ENCODE results near the gene RNF43. TPM values are rescaled to one million over a fixed set of nuclear protein-coding genes. Genes with fewer than 3 reads are reported as not detected.

Gene RNF43
- total RNA-seq, 1 experiment from 2014 or later: 42.2 TPM

DNA sequence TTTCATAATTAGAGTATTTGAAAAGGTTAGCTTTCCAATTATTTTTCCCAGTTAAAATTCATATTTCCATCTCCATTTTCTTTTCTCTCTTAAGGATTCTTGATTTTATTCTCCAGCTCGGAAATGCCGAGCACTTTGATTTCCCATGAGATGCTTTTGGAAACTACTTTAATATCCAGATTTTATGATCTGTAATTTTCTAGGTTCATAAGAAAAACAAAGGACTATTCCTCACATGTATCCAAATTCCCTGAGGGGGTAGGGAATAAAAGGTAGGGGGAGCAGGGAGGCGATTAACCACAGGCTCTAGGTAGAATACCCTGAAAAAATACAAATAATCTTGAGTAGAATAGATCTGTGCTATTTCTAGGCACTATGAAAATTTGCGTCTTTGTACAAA lies 938 bp downstream of the RNF43 start:
- H3K27ac ChIP-seq (ENCODE audit: low read depth, low read length): peak overlapping the region; percentile 78
- CTCF ChIA-PET: interaction anchor here (1.0 to 2.0 kb wide), 5 partner anchors 11 to 28 kb away, joined by 4 to 29 read pairs (median 12); no protein-coding TSS in a partner anchor
- POLR2A ChIA-PET: interaction anchor here (0.8 to 4.6 kb wide), 16 partner anchors 9 to 72 kb away, joined by 3 to 54 read pairs (median 10); partner anchors contain the start of gene SUPT4H1
- H3K9me3 ChIP-seq (ENCODE audit: control insufficient read depth in 1 of 2, insufficient read depth in 1 of 2, low read depth in 1 of 2, low read length in 2 of 2): no peaks in the 10 kb centered on the region
- H3K9me2 ChIP-seq (ENCODE audit: insufficient read depth): no peaks in the 10 kb centered on the region
- BruUV-seq (replicated peaks): no TSS peak
- no peak for ATAC-seq
- H2AFZ ChIP-seq (ENCODE audit: low read depth, low read length, poor library complexity, severe bottlenecking): no peak overlapping the region
- TF ChIP-seq POLR2A (IDR thresholded peaks at IDR 0.05; ENCODE audit: borderline replicate concordance, extremely low read depth, insufficient read depth, insufficient read length) (no peak), CBX3 (IDR thresholded peaks at IDR 0.05; ENCODE audit: low read depth) (no peak)
- peaks cover 67 to 77% of the 10 kb centered on the region in 2 experiments for H3K4me1 ChIP-seq (ENCODE audit: control insufficient read depth in 1 of 2, insufficient read depth in 2 of 2, low read length in 2 of 2)
- RAD21 ChIA-PET (ENCODE audit: low non-redundant PET in 1 of 2, low total read pairs in 2 of 2, uncharacterized antibody in 2 of 2, unreplicated experiment in 2 of 2): interaction anchor here in 1 of 2 experiments (1.7 kb wide), 1 partner anchor 64 kb away, joined by 16 read pairs; the partner anchor contains the start of gene SUPT4H1
- H3K36me3 ChIP-seq (ENCODE audit: control insufficient read depth in 1 of 2, insufficient read depth in 2 of 2, low read length in 2 of 2): peaks cover 0 to 5% of the 10 kb centered on the region in 2 experiments; a peak in 2 of 4 replicates
- H3K9ac ChIP-seq (ENCODE audit: low read length): peak overlapping the region; percentile 80
- DNase-seq (ENCODE audit: low read depth, low spot score): no peak
- intact Hi-C loops (cut with micrococcal nuclease): no loop called here
- H4K20me1 ChIP-seq (ENCODE audit: insufficient read depth): no peaks in the 10 kb centered on the region
- no peaks in the 10 kb centered on the region for H3K27me3 ChIP-seq (ENCODE audit: insufficient read depth, low read length)
- peaks cover 59% of the 10 kb centered on the region for H3K79me2 ChIP-seq (ENCODE audit: insufficient read depth, low read length)
- H3K4me2 ChIP-seq (ENCODE audit: low read length): peak overlapping the region; percentile 86
- H3K4me3 ChIP-seq (replicated peaks in 1 of 2; ENCODE audit: low read depth in 1 of 2, low read length in 2 of 2): peak overlapping the region; percentile 66 to 68

DNA sequence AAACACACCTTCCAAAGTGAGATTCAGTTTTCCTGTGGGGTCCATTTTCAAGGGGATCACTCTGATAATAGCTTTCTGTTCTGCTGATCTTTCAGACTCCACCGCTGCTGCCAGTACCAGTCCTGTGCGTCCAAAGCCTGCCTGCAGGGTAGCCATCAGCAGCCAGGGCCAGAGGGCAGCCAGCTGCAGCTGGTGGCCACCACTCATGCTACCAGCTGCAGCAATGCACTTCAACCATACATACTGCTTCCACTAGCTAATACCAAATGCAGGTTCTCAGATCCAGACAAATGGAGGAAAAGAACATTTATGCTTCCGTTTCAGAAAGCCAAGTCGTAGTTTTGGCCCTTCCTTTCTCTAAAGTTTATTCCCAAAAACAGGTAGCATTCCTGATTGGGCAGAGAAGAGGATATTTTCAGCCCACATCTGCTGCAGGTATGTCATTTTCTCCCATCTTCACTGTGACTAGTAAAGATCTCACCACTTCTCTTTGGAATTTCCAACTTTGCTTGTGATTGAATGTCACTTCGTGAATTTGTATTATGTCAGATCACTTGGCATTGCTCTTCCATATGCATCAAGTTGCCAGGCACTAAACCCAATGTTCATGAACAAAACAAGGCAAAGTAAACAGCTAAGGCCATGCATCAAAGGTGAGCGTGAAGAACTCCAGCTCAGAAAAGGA lies 1.8 kb downstream of the RNF43 start:
- Histone ChIP-seq H3K4me2 (ENCODE audit: low read length) (peak overlapping the region; percentile 86), H3K36me3 (ENCODE audit: control insufficient read depth in 1 of 2, insufficient read depth in 2 of 2, low read length in 2 of 2) (peaks cover 0 to 5% of the 10 kb centered on the region in 2 experiments; a peak in 2 of 4 replicates), H3K27ac (ENCODE audit: low read depth, low read length) (peak overlapping the region; percentile 78), H3K9ac (ENCODE audit: low read length) (peak overlapping the region; percentile 80), H3K27me3 (ENCODE audit: insufficient read depth, low read length) (no peaks in the 10 kb centered on the region), H2AFZ (ENCODE audit: low read depth, low read length, poor library complexity, severe bottlenecking) (no peak overlapping the region), H4K20me1 (ENCODE audit: insufficient read depth) (no peaks in the 10 kb centered on the region), H3K9me3 (ENCODE audit: control insufficient read depth in 1 of 2, insufficient read depth in 1 of 2, low read depth in 1 of 2, low read length in 2 of 2) (no peaks in the 10 kb centered on the region), H3K9me2 (ENCODE audit: insufficient read depth) (no peaks in the 10 kb centered on the region), H3K4me1 (ENCODE audit: control insufficient read depth in 1 of 2, insufficient read depth in 2 of 2, low read length in 2 of 2) (peaks cover 73 to 86% of the 10 kb centered on the region in 2 experiments), H3K4me3 (replicated peaks in 1 of 2; ENCODE audit: low read depth in 1 of 2, low read length in 2 of 2) (peak overlapping the region; percentile 66 to 68), H3K79me2 (ENCODE audit: insufficient read depth, low read length) (peaks cover 68% of the 10 kb centered on the region)
- POLR2A ChIA-PET: interaction anchor here (0.8 to 4.6 kb wide), 11 partner anchors 11 to 98 kb away, joined by 3 to 54 read pairs (median 7); partner anchors contain the start of gene SUPT4H1
- no TSS peak for BruUV-seq (replicated peaks)
- DNase-seq (ENCODE audit: low read depth, low spot score): no peak
- CTCF ChIA-PET: interaction anchor here (1.0 to 1.8 kb wide), 8 partner anchors 11 to 216 kb away, joined by 3 to 9 read pairs (median 4); partner anchors contain the start of gene SUPT4H1
- intact Hi-C loops (cut with micrococcal nuclease): no loop called here
- RAD21 ChIA-PET (ENCODE audit: low non-redundant PET in 1 of 2, low total read pairs in 2 of 2, uncharacterized antibody in 2 of 2, unreplicated experiment in 2 of 2): interaction anchor here in 1 of 2 experiments (0.5 kb wide), 1 partner anchor 41 kb away, joined by 3 read pairs; no protein-coding TSS in a partner anchor
- peak; percentile 31; the same call in 1 of the 2 replicates for ATAC-seq
- TF ChIP-seq SIN3A (IDR thresholded peaks at IDR 0.05; ENCODE audit: low read depth) (peak; percentile 37; the same call in 1 of the 2 replicates), SRF (IDR thresholded peaks at IDR 0.05; ENCODE audit: low read depth) (no peak), ZFX (IDR thresholded peaks at IDR 0.05) (no peak), EZH2phosphoT487 (IDR thresholded peaks at IDR 0.05; ENCODE audit: borderline replicate concordance) (no peak), CBX3 (IDR thresholded peaks at IDR 0.05; ENCODE audit: low read depth) (no peak; the same call in 1 of the 2 replicates), JUND (IDR thresholded peaks at IDR 0.05) (no peak), POLR2AphosphoS5 (IDR thresholded peaks at IDR 0.05; ENCODE audit: low read depth, low read length) (peak; percentile 39), POLR2A (IDR thresholded peaks at IDR 0.05; ENCODE audit: borderline replicate concordance, extremely low read depth, insufficient read depth, insufficient read length) (no peak)
- TF ChIP-seq, protein P1, sequence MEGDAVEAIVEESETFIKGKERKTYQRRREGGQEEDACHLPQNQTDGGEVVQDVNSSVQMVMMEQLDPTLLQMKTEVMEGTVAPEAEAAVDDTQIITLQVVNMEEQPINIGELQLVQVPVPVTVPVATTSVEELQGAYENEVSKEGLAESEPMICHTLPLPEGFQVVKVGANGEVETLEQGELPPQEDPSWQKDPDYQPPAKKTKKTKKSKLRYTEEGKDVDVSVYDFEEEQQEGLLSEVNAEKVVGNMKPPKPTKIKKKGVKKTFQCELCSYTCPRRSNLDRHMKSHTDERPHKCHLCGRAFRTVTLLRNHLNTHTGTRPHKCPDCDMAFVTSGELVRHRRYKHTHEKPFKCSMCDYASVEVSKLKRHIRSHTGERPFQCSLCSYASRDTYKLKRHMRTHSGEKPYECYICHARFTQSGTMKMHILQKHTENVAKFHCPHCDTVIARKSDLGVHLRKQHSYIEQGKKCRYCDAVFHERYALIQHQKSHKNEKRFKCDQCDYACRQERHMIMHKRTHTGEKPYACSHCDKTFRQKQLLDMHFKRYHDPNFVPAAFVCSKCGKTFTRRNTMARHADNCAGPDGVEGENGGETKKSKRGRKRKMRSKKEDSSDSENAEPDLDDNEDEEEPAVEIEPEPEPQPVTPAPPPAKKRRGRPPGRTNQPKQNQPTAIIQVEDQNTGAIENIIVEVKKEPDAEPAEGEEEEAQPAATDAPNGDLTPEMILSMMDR (IDR thresholded peaks at IDR 0.05 in 2 of 3, conservative IDR thresholded peaks at IDR 0.05 in 1 of 3; ENCODE audit: borderline replicate concordance in 1 of 3, insufficient read depth in 1 of 3, low read depth in 2 of 3, low read length in 2 of 3): peak in 2 of 3 experiments; percentile 18 to 38; a peak in 2 of 6 replicates
- TF ChIP-seq, protein P2, sequence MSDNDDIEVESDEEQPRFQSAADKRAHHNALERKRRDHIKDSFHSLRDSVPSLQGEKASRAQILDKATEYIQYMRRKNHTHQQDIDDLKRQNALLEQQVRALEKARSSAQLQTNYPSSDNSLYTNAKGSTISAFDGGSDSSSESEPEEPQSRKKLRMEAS (IDR thresholded peaks at IDR 0.05): peak; percentile 41; the same call in 1 of the 2 replicates
- TF ChIP-seq, protein P3, sequence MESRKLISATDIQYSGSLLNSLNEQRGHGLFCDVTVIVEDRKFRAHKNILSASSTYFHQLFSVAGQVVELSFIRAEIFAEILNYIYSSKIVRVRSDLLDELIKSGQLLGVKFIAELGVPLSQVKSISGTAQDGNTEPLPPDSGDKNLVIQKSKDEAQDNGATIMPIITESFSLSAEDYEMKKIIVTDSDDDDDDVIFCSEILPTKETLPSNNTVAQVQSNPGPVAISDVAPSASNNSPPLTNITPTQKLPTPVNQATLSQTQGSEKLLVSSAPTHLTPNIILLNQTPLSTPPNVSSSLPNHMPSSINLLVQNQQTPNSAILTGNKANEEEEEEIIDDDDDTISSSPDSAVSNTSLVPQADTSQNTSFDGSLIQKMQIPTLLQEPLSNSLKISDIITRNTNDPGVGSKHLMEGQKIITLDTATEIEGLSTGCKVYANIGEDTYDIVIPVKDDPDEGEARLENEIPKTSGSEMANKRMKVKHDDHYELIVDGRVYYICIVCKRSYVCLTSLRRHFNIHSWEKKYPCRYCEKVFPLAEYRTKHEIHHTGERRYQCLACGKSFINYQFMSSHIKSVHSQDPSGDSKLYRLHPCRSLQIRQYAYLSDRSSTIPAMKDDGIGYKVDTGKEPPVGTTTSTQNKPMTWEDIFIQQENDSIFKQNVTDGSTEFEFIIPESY (IDR thresholded peaks at IDR 0.05; ENCODE audit: extremely low read depth, insufficient replicate concordance, low read length): no peak
- TF ChIP-seq, protein P4, sequence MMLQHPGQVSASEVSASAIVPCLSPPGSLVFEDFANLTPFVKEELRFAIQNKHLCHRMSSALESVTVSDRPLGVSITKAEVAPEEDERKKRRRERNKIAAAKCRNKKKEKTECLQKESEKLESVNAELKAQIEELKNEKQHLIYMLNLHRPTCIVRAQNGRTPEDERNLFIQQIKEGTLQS (IDR thresholded peaks at IDR 0.05): no peak
